GM23338 (cell line): Measurements from ENCODE around the gene BICDL1. TPM values are rescaled to one million over a fixed set of nuclear protein-coding genes. Genes with fewer than 3 reads are reported as not detected.

ENCODE experiments used
- ATAC-seq: fragments of 200-7000 bp; cut with Tn5 transposase; 3 replicates; pipeline ENCODE4 v1.9.1; 2020
- DNase-seq: peaks from one replicate; pipeline ENCODE4 v3.0.0-alpha.2; 2015; ENCODE audit warnings: low spot score
- H2AFZ ChIP-seq: fragments of 200-600 bp; sonication (generic); 2 replicates; pipeline ENCODE4 v1.8.0; 2016; ENCODE audit warnings: antibody characterized with exemption, mild to moderate bottlenecking, moderate library complexity
- H3F3A ChIP-seq: fragments of 200-600 bp; sonication (generic); replicated peaks from 2 replicates; pipeline ENCODE4 v1.8.0; 2017; ENCODE audit warnings: antibody characterized with exemption, mixed run types, low read depth
- H3K27ac ChIP-seq: fragments of 200-600 bp; sonication (generic); 2 replicates; pipeline ENCODE4 v1.6.1; 2016; ENCODE audit warnings: low read depth
- H3K27me3 ChIP-seq: fragments of 200-600 bp; sonication (generic); 2 replicates; pipeline ENCODE4 v1.8.0; 2016; ENCODE audit warnings: mild to moderate bottlenecking, mixed run types, moderate library complexity; ENCODE audit not compliant: insufficient read depth
- H3K36me3 ChIP-seq: fragments of 200-600 bp; sonication (generic); 2 replicates; pipeline ENCODE4 v1.8.0; 2016; ENCODE audit warnings: mild to moderate bottlenecking; ENCODE audit not compliant: insufficient read depth
- H3K4me1 ChIP-seq: fragments of 200-600 bp; sonication (generic); 2 replicates; pipeline ENCODE4 v1.8.0; 2016; ENCODE audit warnings: mild to moderate bottlenecking, moderate library complexity; ENCODE audit not compliant: insufficient read depth
- H3K4me2 ChIP-seq: fragments of 200-600 bp; sonication (generic); 2 replicates; pipeline ENCODE4 v1.7.1; 2017; ENCODE audit warnings: mixed run types
- H3K4me3 ChIP-seq: fragments of 200-600 bp; sonication (generic); 2 replicates; pipeline ENCODE4 v1.6.1; 2016; ENCODE audit warnings: mixed run types
- H3K79me2 ChIP-seq: fragments of 200-600 bp; sonication (generic); replicated peaks from 2 replicates; pipeline ENCODE4 v1.8.0; 2017; ENCODE audit warnings: mild to moderate bottlenecking; ENCODE audit not compliant: insufficient read depth
- H3K9me2 ChIP-seq: fragments of 200-600 bp; sonication (generic); 2 replicates; pipeline ENCODE4 v1.8.0; 2017; ENCODE audit not compliant: insufficient read depth
- H4K20me1 ChIP-seq: fragments of 200-600 bp; sonication (generic); replicated peaks from 2 replicates; pipeline ENCODE4 v1.8.0; 2017; ENCODE audit warnings: mild to moderate bottlenecking; ENCODE audit not compliant: insufficient read depth
- H3K27ac Mint-ChIP-seq: 2 replicates; pipeline ENCODE4 v1.8.0; 2020; ENCODE audit warnings: inconsistent platforms, mild to moderate bottlenecking, moderate library complexity, mixed read lengths
- H3K27me3 Mint-ChIP-seq: 3 replicates; pipeline ENCODE4 v1.8.0; 2022; ENCODE audit warnings: low read depth, mild to moderate bottlenecking, moderate library complexity, mixed read lengths, inconsistent platforms; ENCODE audit not compliant: insufficient read depth, poor library complexity
- H3K36me3 Mint-ChIP-seq: 3 replicates; pipeline ENCODE4 v1.8.0; 2021; ENCODE audit warnings: low read depth, mild to moderate bottlenecking, inconsistent platforms, moderate library complexity, mixed read lengths
- H3K4me1 Mint-ChIP-seq: 3 replicates; pipeline ENCODE4 v1.8.0; 2020; ENCODE audit warnings: mild to moderate bottlenecking, inconsistent platforms, mixed read lengths
- H3K4me3 Mint-ChIP-seq: 3 replicates; pipeline ENCODE4 v1.8.0; 2021; ENCODE audit warnings: moderate library complexity, mild to moderate bottlenecking, inconsistent platforms, mixed read lengths
- H3K9me3 Mint-ChIP-seq: 3 replicates; pipeline ENCODE4 v1.8.0; 2020; ENCODE audit warnings: moderate library complexity, mild to moderate bottlenecking, inconsistent platforms, mixed read lengths
- CREB1 ChIP-seq: fragments of 250-450 bp; sonication (Bioruptor Pico); IDR thresholded peaks from 2 replicates; pipeline ENCODE4 v1.5.0; 2020; ENCODE audit warnings: low read depth, mild to moderate bottlenecking, moderate library complexity
- EZH2 ChIP-seq: fragments of 200-600 bp; sonication (generic); IDR thresholded peaks from one replicate; pipeline ENCODE4 v1.8.0; 2017; ENCODE audit warnings: antibody characterized with exemption, mild to moderate bottlenecking, low read depth; ENCODE audit not compliant: unreplicated experiment
- EZH2phosphoT487 ChIP-seq: fragments of 200-600 bp; sonication (generic); IDR thresholded peaks from one replicate; pipeline ENCODE4 v1.8.1; 2018; ENCODE audit warnings: antibody characterized with exemption; ENCODE audit not compliant: unreplicated experiment
- JUNB ChIP-seq: IDR thresholded peaks from one replicate; pipeline ENCODE4 v1.6.1; 2016; ENCODE audit warnings: antibody characterized with exemption; ENCODE audit not compliant: unreplicated experiment
- NANOG ChIP-seq: IDR thresholded peaks from 2 replicates; pipeline ENCODE4 v1.6.1; 2016; ENCODE audit warnings: antibody characterized with exemption, borderline replicate concordance
- POLR2AphosphoS5 ChIP-seq: IDR thresholded peaks from 2 replicates; pipeline ENCODE4 v1.6.1; 2016; ENCODE audit warnings: antibody characterized with exemption, low read depth
- STAT1 ChIP-seq: IDR thresholded peaks from one replicate; pipeline ENCODE4 v1.6.1; 2016; ENCODE audit warnings: antibody characterized with exemption; ENCODE audit not compliant: unreplicated experiment
- ZNF114 ChIP-seq: fragments of 250-450 bp; sonication (Bioruptor Pico); IDR thresholded peaks from 2 replicates; pipeline ENCODE4 v1.5.0; 2020; ENCODE audit warnings: mild to moderate bottlenecking, moderate library complexity
- ZNF331 ChIP-seq: fragments of 250-450 bp; sonication (Bioruptor Pico); IDR thresholded peaks from 2 replicates; pipeline ENCODE4 v1.5.0; 2020; ENCODE audit warnings: low read depth, mild to moderate bottlenecking, moderate library complexity
- polyA plus RNA-seq: library from polyadenylated mRNA; unstranded; fragments of >200 nt; fragmentation: Nextera tagmentation; extraction: Ambion mirVana; gene quantifications from 2 replicates; pipeline ENCODE4 v1.2.1, GENCODE V29; 2016
- total RNA-seq: library from RNA; depleted of rRNA; stranded (reverse); fragments of >200 nt; shearing (Covaris generic); gene quantifications from 2 replicates; pipeline ENCODE4 v1.2.3, GENCODE V29; 2014
- TF ChIP-seq, protein P1 (sequence below), 2 experiments: fragments of 200-600 bp in 1 of 2; sonication (generic) in 1 of 2; conservative IDR thresholded peaks; 2 replicates each; pipeline versions ENCODE4 v1.5.1 to v1.6.1; 2016 to 2017; ENCODE audit warnings: antibody characterized with exemption in 2 of 2, low read depth in 2 of 2, mild to moderate bottlenecking in 2 of 2, moderate library complexity in 1 of 2
- TF ChIP-seq, protein P2 (sequence below): fragments of 250-450 bp; sonication (Bioruptor Pico); IDR thresholded peaks from 2 replicates; pipeline ENCODE4 v1.5.0; 2020; ENCODE audit warnings: mild to moderate bottlenecking, moderate library complexity
- TF ChIP-seq, protein P3 (sequence below): IDR thresholded peaks from one replicate; pipeline ENCODE4 v1.6.1; 2018; ENCODE audit warnings: antibody characterized with exemption; ENCODE audit not compliant: unreplicated experiment
- TF ChIP-seq, protein P4 (sequence below): IDR thresholded peaks from 2 replicates; pipeline ENCODE4 v1.6.1; 2016; ENCODE audit warnings: antibody characterized with exemption

BICDL1 gene
- total and polyA plus RNA-seq, 2 experiments from 2014 or later, result 14.0 to 25.7 TPM

DNA sequence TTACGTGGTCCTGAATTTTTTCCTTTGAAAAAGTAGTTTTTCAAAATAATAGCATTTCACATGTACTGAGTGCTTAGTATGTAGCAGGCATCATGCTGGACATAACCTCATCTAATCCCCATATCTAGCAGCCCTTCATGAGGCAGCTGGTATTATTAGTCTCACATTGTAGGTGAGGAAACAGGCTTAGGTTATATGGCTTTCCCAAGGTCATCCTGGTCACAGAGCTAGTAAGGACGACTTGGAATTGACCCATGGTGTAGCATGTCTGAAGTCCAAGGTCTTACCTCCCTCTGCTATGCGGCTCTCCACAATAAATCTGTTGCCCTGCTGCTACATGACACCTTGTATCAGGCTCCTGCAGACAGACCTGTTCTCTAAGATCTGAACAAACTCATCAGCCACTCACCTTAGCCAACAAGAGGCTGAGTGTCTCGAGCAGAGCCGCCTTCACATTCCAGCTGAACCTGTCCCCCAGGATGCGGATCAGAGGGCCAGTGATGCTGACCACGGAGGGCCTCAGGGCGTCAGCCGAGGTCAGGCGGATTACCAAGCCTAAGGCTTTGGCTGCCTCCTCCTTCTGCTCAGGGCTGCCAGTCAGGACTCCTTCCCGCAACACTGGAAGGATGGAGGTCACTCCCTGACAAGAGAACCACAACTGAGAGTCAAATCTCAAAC lies 147.2 kb downstream of the BICDL1 start:
- TF ChIP-seq EZH2phosphoT487 (no peak), JUNB (no peak), ZNF331 (no peak), STAT1 (no peak), EZH2 (no peak), ZNF114 (CRISPR knock-in tag) (no peak), POLR2AphosphoS5 (no peak), CREB1 (CRISPR knock-in tag) (no peak), NANOG (no peak)
- TF ChIP-seq, protein P1, sequence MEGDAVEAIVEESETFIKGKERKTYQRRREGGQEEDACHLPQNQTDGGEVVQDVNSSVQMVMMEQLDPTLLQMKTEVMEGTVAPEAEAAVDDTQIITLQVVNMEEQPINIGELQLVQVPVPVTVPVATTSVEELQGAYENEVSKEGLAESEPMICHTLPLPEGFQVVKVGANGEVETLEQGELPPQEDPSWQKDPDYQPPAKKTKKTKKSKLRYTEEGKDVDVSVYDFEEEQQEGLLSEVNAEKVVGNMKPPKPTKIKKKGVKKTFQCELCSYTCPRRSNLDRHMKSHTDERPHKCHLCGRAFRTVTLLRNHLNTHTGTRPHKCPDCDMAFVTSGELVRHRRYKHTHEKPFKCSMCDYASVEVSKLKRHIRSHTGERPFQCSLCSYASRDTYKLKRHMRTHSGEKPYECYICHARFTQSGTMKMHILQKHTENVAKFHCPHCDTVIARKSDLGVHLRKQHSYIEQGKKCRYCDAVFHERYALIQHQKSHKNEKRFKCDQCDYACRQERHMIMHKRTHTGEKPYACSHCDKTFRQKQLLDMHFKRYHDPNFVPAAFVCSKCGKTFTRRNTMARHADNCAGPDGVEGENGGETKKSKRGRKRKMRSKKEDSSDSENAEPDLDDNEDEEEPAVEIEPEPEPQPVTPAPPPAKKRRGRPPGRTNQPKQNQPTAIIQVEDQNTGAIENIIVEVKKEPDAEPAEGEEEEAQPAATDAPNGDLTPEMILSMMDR (conservative IDR thresholded peaks at IDR 0.05; ENCODE audit: low read depth in 2 of 2), result no peak
- TF ChIP-seq, protein P2, sequence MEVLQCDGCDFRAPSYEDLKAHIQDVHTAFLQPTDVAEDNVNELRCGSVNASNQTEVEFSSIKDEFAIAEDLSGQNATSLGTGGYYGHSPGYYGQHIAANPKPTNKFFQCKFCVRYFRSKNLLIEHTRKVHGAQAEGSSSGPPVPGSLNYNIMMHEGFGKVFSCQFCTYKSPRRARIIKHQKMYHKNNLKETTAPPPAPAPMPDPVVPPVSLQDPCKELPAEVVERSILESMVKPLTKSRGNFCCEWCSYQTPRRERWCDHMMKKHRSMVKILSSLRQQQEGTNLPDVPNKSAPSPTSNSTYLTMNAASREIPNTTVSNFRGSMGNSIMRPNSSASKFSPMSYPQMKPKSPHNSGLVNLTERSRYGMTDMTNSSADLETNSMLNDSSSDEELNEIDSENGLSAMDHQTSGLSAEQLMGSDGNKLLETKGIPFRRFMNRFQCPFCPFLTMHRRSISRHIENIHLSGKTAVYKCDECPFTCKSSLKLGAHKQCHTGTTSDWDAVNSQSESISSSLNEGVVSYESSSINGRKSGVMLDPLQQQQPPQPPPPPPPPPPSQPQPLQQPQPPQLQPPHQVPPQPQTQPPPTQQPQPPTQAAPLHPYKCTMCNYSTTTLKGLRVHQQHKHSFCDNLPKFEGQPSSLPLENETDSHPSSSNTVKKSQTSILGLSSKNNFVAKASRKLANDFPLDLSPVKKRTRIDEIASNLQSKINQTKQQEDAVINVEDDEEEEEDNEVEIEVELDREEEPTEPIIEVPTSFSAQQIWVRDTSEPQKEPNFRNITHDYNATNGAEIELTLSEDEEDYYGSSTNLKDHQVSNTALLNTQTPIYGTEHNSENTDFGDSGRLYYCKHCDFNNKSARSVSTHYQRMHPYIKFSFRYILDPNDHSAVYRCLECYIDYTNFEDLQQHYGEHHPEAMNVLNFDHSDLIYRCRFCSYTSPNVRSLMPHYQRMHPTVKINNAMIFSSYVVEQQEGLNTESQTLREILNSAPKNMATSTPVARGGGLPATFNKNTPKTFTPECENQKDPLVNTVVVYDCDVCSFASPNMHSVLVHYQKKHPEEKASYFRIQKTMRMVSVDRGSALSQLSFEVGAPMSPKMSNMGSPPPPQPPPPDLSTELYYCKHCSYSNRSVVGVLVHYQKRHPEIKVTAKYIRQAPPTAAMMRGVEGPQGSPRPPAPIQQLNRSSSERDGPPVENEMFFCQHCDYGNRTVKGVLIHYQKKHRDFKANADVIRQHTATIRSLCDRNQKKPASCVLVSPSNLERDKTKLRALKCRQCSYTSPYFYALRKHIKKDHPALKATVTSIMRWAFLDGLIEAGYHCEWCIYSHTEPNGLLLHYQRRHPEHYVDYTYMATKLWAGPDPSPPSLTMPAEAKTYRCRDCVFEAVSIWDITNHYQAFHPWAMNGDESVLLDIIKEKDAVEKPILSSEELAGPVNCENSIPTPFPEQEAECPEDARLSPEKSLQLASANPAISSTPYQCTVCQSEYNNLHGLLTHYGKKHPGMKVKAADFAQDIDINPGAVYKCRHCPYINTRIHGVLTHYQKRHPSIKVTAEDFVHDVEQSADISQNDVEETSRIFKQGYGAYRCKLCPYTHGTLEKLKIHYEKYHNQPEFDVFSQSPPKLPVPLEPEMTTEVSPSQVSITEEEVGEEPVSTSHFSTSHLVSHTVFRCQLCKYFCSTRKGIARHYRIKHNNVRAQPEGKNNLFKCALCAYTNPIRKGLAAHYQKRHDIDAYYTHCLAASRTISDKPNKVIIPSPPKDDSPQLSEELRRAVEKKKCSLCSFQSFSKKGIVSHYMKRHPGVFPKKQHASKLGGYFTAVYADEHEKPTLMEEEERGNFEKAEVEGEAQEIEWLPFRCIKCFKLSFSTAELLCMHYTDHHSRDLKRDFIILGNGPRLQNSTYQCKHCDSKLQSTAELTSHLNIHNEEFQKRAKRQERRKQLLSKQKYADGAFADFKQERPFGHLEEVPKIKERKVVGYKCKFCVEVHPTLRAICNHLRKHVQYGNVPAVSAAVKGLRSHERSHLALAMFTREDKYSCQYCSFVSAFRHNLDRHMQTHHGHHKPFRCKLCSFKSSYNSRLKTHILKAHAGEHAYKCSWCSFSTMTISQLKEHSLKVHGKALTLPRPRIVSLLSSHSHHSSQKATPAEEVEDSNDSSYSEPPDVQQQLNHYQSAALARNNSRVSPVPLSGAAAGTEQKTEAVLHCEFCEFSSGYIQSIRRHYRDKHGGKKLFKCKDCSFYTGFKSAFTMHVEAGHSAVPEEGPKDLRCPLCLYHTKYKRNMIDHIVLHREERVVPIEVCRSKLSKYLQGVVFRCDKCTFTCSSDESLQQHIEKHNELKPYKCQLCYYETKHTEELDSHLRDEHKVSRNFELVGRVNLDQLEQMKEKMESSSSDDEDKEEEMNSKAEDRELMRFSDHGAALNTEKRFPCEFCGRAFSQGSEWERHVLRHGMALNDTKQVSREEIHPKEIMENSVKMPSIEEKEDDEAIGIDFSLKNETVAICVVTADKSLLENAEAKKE (CRISPR knock-in tag), result no peak
- TF ChIP-seq, protein P3, sequence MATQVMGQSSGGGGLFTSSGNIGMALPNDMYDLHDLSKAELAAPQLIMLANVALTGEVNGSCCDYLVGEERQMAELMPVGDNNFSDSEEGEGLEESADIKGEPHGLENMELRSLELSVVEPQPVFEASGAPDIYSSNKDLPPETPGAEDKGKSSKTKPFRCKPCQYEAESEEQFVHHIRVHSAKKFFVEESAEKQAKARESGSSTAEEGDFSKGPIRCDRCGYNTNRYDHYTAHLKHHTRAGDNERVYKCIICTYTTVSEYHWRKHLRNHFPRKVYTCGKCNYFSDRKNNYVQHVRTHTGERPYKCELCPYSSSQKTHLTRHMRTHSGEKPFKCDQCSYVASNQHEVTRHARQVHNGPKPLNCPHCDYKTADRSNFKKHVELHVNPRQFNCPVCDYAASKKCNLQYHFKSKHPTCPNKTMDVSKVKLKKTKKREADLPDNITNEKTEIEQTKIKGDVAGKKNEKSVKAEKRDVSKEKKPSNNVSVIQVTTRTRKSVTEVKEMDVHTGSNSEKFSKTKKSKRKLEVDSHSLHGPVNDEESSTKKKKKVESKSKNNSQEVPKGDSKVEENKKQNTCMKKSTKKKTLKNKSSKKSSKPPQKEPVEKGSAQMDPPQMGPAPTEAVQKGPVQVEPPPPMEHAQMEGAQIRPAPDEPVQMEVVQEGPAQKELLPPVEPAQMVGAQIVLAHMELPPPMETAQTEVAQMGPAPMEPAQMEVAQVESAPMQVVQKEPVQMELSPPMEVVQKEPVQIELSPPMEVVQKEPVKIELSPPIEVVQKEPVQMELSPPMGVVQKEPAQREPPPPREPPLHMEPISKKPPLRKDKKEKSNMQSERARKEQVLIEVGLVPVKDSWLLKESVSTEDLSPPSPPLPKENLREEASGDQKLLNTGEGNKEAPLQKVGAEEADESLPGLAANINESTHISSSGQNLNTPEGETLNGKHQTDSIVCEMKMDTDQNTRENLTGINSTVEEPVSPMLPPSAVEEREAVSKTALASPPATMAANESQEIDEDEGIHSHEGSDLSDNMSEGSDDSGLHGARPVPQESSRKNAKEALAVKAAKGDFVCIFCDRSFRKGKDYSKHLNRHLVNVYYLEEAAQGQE, result no peak
- TF ChIP-seq, protein P4, sequence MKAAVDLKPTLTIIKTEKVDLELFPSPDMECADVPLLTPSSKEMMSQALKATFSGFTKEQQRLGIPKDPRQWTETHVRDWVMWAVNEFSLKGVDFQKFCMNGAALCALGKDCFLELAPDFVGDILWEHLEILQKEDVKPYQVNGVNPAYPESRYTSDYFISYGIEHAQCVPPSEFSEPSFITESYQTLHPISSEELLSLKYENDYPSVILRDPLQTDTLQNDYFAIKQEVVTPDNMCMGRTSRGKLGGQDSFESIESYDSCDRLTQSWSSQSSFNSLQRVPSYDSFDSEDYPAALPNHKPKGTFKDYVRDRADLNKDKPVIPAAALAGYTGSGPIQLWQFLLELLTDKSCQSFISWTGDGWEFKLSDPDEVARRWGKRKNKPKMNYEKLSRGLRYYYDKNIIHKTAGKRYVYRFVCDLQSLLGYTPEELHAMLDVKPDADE, result no peak
- no peak for DNase-seq
- no peak overlapping the region for H3K4me3 Mint-ChIP-seq
- H3K27ac Mint-ChIP-seq, result no peak overlapping the region
- Histone ChIP-seq H3K4me3 (no peak overlapping the region), H3K4me1 (no peaks in the 10 kb centered on the region), H3F3A (0 out of 2 replicates have a peak, but pooled peaks cover 5% of the 10 kb centered on the region), H2AFZ (no peak overlapping the region), H3K9me2 (no peaks in the 10 kb centered on the region), H3K4me2 (no peak overlapping the region), H3K36me3 (peaks cover 81% of the 10 kb centered on the region), H3K27me3 (no peaks in the 10 kb centered on the region), H4K20me1 (peaks cover 4% of the 10 kb centered on the region), H3K79me2 (no peaks in the 10 kb centered on the region), H3K27ac (0 out of 2 replicates have a peak overlapping the region, but pooled peaks have one; percentile 19)
- no peak for ATAC-seq
- H3K9me3 Mint-ChIP-seq, result no peaks in the 10 kb centered on the region
- no peaks in the 10 kb centered on the region for H3K4me1 Mint-ChIP-seq
- H3K27me3 Mint-ChIP-seq, result peaks cover 9% of the 10 kb centered on the region
- H3K36me3 Mint-ChIP-seq, result peaks cover 99% of the 10 kb centered on the region
